PC-3 (cell line): ENCODE results near the gene SPRY4. TPM values are rescaled to one million over a fixed set of nuclear protein-coding genes. Genes with fewer than 3 reads are reported as not detected.

ENCODE experiments used
- ATAC-seq: fragments of 200-7000 bp; cut with Tn5 transposase; 2 replicates; pipeline ENCODE4 v1.9.1; 2020; ENCODE audit warnings: mild to moderate bottlenecking, moderate library complexity
- BruUV-seq: library from RNA; stranded (reverse); fragments of 400-500 nt; replicated peaks from 2 replicates; lab custom pipeline; 2021; lab: Mats Ljungman, UMichigan
- CTCF ChIA-PET: fragments of 300-600 bp; sonication (Branson Sonifier 250); formaldehyde crosslinking; loops from one replicate; lab custom pipeline; 2022; ENCODE audit warnings: antibody characterized with exemption; lab: Charles Lee
- POLR2A ChIA-PET: fragments of 300-600 bp; sonication (Branson Sonifier 250); formaldehyde crosslinking; loops from one replicate; lab custom pipeline; 2022; ENCODE audit warnings: antibody characterized with exemption; ENCODE audit not compliant: unreplicated experiment; lab: Charles Lee
- DNase-seq: peaks from one replicate; pipeline ENCODE4 v3.0.0-alpha.2; 2015
- H2AFZ ChIP-seq: fragments of 300-600 bp; sonication (generic); 2 replicates; pipeline ENCODE4 v1.6.0; 2016; ENCODE audit warnings: antibody characterized with exemption, low read length
- H3F3A ChIP-seq: fragments of 300-600 bp; sonication (generic); one replicate; pipeline ENCODE4 v1.6.0; 2017; ENCODE audit warnings: antibody characterized with exemption, low read length, control low read depth, mild to moderate bottlenecking; ENCODE audit not compliant: unreplicated experiment
- H3K27ac ChIP-seq: fragments of 300-600 bp; sonication (generic); 2 replicates; pipeline ENCODE4 v1.5.1; 2016; ENCODE audit warnings: mild to moderate bottlenecking, low read length
- H3K27me3 ChIP-seq: fragments of 300-600 bp; sonication (generic); 2 replicates; pipeline ENCODE4 v1.6.1; 2016; ENCODE audit warnings: low read length, mixed read lengths
- H3K36me3 ChIP-seq: fragments of 300-600 bp; sonication (generic); 2 replicates; pipeline ENCODE4 v1.6.1; 2016; ENCODE audit warnings: low read depth, mixed run types, low read length, mixed read lengths
- H3K4me1 ChIP-seq: fragments of 300-600 bp; sonication (generic); 2 replicates; pipeline ENCODE4 v1.5.1; 2016; ENCODE audit warnings: low read length; ENCODE audit not compliant: insufficient read depth
- H3K4me2 ChIP-seq: fragments of 300-600 bp; sonication (generic); 2 replicates; pipeline ENCODE4 v1.6.0; 2016; ENCODE audit warnings: low read length
- H3K4me3 ChIP-seq: fragments of 300-600 bp; sonication (generic); 2 replicates; pipeline ENCODE4 v1.5.1; 2016; ENCODE audit warnings: mild to moderate bottlenecking, low read length, mixed read lengths
- H3K79me2 ChIP-seq: fragments of 300-600 bp; sonication (generic); 2 replicates; pipeline ENCODE4 v1.6.1; 2017; ENCODE audit warnings: low read length, mixed read lengths
- H3K9ac ChIP-seq: fragments of 300-600 bp; sonication (generic); 2 replicates; pipeline ENCODE4 v1.6.0; 2016; ENCODE audit warnings: mild to moderate bottlenecking, low read length
- H3K9me2 ChIP-seq: fragments of 300-600 bp; sonication (generic); replicated peaks from 2 replicates; pipeline ENCODE4 v1.6.1; 2016; ENCODE audit warnings: mixed run types, low read length, mixed read lengths
- H3K9me3 ChIP-seq: fragments of 300-600 bp; sonication (generic); 2 replicates; pipeline ENCODE4 v1.6.1; 2016; ENCODE audit warnings: low read length, mixed read lengths
- H4K20me1 ChIP-seq: fragments of 300-600 bp; sonication (generic); 2 replicates; pipeline ENCODE4 v1.6.1; 2016; ENCODE audit warnings: low read length, mixed read lengths
- EZH2 ChIP-seq: fragments of 300-600 bp; sonication (generic); IDR thresholded peaks from one replicate; pipeline ENCODE4 v1.6.1; 2017; ENCODE audit warnings: antibody characterized with exemption, mild to moderate bottlenecking, low read length; ENCODE audit not compliant: unreplicated experiment
- EZH2phosphoT487 ChIP-seq: fragments of 300-600 bp; sonication (generic); IDR thresholded peaks from 2 replicates; pipeline ENCODE4 v1.6.1; 2018; ENCODE audit warnings: mild to moderate bottlenecking, antibody characterized with exemption, low read length, borderline replicate concordance
- intact Hi-C: fragments of 100-400 bp; cut with micrococcal nuclease; formaldehyde crosslinking; loops from 2 replicates; pipeline ENCODE4 v1.9.0; 2023
- total RNA-seq: library from RNA; depleted of rRNA; stranded (reverse); fragments of >200 nt; gene quantifications from 2 replicates; pipeline ENCODE4 v1.2.3, GENCODE V29; 2014
- TF ChIP-seq, protein P1 (sequence below): fragments of 300-600 bp; sonication (generic); conservative IDR thresholded peaks from 2 replicates; pipeline ENCODE4 v1.5.1; 2017; ENCODE audit warnings: antibody characterized with exemption, low read depth, mild to moderate bottlenecking, low read length

SPRY4 gene
- total RNA-seq, 1 experiment from 2014 or later: 38.4 TPM

DNA sequence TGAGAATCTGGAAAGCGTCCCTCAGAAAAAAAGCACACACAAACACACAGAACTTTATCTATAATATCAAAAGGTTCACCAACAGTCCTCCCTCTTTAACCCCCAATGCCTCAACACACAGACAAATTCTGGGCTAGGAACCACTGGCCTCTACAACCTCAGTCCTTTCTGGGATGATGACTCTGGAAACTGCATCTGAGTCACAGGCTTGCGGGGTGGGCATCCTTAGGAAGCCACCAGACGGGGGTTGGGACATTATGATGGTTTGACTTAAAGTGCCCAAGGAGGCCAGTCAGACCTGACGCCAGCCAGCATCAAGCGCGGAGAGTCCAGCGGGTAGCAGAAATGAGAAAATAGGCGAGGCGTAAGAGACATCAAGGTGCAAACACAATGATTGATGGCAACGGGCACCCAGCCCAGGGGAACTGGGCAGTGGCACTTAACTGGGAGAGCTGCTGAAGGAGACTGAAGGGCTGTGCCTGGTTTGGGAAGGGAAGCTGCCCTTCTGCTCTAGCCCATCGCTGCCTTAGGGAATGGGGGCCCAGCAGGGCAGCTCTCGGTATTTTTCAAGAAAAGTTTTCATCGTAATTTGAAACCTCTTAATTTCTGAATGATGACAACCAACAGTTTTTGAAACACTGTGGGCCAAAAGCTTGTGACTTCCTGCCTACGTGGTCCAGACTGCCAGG lies 20.7 kb downstream of the SPRY4 start:
- TF ChIP-seq EZH2phosphoT487: no peak
- no peak for TF ChIP-seq EZH2
- TF ChIP-seq, protein P1, sequence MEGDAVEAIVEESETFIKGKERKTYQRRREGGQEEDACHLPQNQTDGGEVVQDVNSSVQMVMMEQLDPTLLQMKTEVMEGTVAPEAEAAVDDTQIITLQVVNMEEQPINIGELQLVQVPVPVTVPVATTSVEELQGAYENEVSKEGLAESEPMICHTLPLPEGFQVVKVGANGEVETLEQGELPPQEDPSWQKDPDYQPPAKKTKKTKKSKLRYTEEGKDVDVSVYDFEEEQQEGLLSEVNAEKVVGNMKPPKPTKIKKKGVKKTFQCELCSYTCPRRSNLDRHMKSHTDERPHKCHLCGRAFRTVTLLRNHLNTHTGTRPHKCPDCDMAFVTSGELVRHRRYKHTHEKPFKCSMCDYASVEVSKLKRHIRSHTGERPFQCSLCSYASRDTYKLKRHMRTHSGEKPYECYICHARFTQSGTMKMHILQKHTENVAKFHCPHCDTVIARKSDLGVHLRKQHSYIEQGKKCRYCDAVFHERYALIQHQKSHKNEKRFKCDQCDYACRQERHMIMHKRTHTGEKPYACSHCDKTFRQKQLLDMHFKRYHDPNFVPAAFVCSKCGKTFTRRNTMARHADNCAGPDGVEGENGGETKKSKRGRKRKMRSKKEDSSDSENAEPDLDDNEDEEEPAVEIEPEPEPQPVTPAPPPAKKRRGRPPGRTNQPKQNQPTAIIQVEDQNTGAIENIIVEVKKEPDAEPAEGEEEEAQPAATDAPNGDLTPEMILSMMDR: no peak
- H3K79me2 ChIP-seq: no peaks in the 10 kb centered on the region
- no peak for DNase-seq
- H3K36me3 ChIP-seq: no peaks in the 10 kb centered on the region
- H3F3A ChIP-seq: no peaks in the 10 kb centered on the region
- no peak overlapping the region for H3K27ac ChIP-seq
- intact Hi-C loops: no loop called here
- no peak overlapping the region for H2AFZ ChIP-seq
- H3K9ac ChIP-seq: no peak overlapping the region
- H3K4me2 ChIP-seq: no peak overlapping the region
- no peaks in the 10 kb centered on the region for H4K20me1 ChIP-seq
- no peaks in the 10 kb centered on the region for H3K9me2 ChIP-seq
- no peaks in the 10 kb centered on the region for H3K9me3 ChIP-seq
- BruUV-seq: no TSS peak
- no peaks in the 10 kb centered on the region for H3K27me3 ChIP-seq
- ChIA-PET POLR2A (no interaction called here), CTCF (no interaction called here)
- no peak for ATAC-seq
- no peak overlapping the region for H3K4me3 ChIP-seq
- H3K4me1 ChIP-seq: no peaks in the 10 kb centered on the region

DNA sequence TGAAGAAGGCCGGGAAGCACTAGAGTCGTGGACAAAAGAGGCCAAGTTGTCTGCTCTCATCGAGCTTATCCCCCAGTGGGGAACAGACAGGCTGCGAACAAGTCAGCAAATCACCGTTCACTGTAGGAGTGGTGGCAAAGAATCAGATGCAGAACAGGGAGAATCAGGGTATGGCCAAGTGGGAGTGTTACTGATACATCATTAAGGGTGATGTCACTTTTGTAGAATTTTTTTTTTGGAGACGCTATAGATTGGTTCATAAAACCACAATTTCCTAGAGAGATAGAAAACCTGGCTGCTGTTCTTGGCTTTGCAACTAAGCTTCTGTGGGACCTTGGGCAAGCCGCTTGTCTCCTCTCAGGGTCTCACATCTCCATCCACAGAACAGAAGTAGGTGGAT lies 21.3 kb downstream of the SPRY4 start:
- Histone ChIP-seq H3K27ac (no peak overlapping the region), H2AFZ (no peak overlapping the region), H4K20me1 (no peaks in the 10 kb centered on the region), H3K27me3 (no peaks in the 10 kb centered on the region), H3K9me2 (no peaks in the 10 kb centered on the region), H3F3A (no peaks in the 10 kb centered on the region), H3K9me3 (no peaks in the 10 kb centered on the region), H3K9ac (no peak overlapping the region), H3K4me2 (no peak overlapping the region), H3K79me2 (no peaks in the 10 kb centered on the region), H3K36me3 (no peaks in the 10 kb centered on the region), H3K4me1 (no peaks in the 10 kb centered on the region), H3K4me3 (no peak overlapping the region)
- ChIA-PET CTCF (no interaction called here), POLR2A (no interaction called here)
- DNase-seq (no peak), ATAC-seq (no peak)
- intact Hi-C loops: no loop called here
- BruUV-seq: no TSS peak
- TF ChIP-seq, protein P1: no peak
- TF ChIP-seq EZH2phosphoT487 (no peak), EZH2 (no peak)

DNA sequence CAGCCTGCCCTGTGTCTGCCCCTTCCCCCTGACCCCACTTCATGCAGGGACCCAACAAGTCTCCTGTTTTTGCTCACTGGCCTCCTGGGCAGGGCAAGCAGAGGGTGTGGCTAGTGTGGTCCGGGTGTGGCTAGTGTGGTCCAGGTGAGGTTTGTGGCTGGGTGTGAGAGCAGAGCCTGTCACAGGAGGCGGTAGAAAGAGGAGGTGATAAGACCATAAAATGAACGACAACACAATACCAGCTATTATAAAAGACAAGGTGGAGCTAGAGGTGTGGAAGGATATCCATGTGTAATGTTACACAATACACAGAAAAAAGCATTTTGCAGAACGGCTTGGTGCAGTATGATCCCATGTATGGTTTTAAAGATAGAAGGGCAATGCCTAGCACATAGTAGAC lies 23.3 kb downstream of the SPRY4 start:
- no peak for ATAC-seq
- Histone ChIP-seq H3K4me1 (0 out of 2 replicates have a peak, but pooled peaks cover 3% of the 10 kb centered on the region), H2AFZ (no peak overlapping the region), H3K9me2 (no peaks in the 10 kb centered on the region), H3F3A (no peaks in the 10 kb centered on the region), H3K27me3 (no peaks in the 10 kb centered on the region), H3K9me3 (no peaks in the 10 kb centered on the region), H3K27ac (no peak overlapping the region), H3K4me2 (no peak overlapping the region), H3K36me3 (no peaks in the 10 kb centered on the region), H3K4me3 (no peak overlapping the region), H3K79me2 (no peaks in the 10 kb centered on the region), H4K20me1 (no peaks in the 10 kb centered on the region), H3K9ac (no peak overlapping the region)
- ChIA-PET CTCF (no interaction called here), POLR2A (no interaction called here)
- no TSS peak for BruUV-seq
- intact Hi-C loops: no loop called here
- TF ChIP-seq EZH2phosphoT487 (no peak), EZH2 (no peak)
- TF ChIP-seq, protein P1: no peak
- no peak for DNase-seq
